Fibroblast of lung (primary cell): ENCODE measurements around the gene TTF1. TPM values are rescaled to one million over a fixed set of nuclear protein-coding genes. Genes with fewer than 3 reads are reported as not detected.

Experiments used
- DNase-seq, 2 donors: peaks; one replicate each; pipeline versions ENCODE4 v3.0.0 to v3.0.0-alpha.2; 2010; ENCODE audit warnings: low read depth in 2 of 2
- H2AFZ ChIP-seq: 2 replicates; pipeline ENCODE4 v1.5.1; 2012; ENCODE audit warnings: low read length, control low read depth, inconsistent platforms
- H3K27ac ChIP-seq: 2 replicates; pipeline ENCODE4 v1.5.1; 2011; ENCODE audit warnings: low read length, control low read depth; ENCODE audit not compliant: insufficient read depth
- H3K27me3 ChIP-seq: 2 replicates; pipeline ENCODE4 v1.5.1; 2011; ENCODE audit warnings: mild to moderate bottlenecking, low read length; ENCODE audit not compliant: control insufficient read depth, insufficient read depth
- H3K36me3 ChIP-seq: 2 replicates; pipeline ENCODE4 v1.5.1; 2011; ENCODE audit warnings: low read length; ENCODE audit not compliant: control insufficient read depth, insufficient read depth
- H3K4me1 ChIP-seq: 2 replicates; pipeline ENCODE4 v1.5.1; 2011; ENCODE audit warnings: low read length; ENCODE audit not compliant: control insufficient read depth, insufficient read depth; ENCODE audit errors: extremely low read depth
- H3K4me2 ChIP-seq: 2 replicates; pipeline ENCODE4 v1.5.1; 2011; ENCODE audit warnings: low read length, control low read depth; ENCODE audit not compliant: insufficient read depth; ENCODE audit errors: extremely low read depth
- H3K4me3 ChIP-seq, 4 experiments: fragments of 200-600 bp in 1 of 4; sonication (generic) in 1 of 4; replicated peaks in 1 of 4; 2 replicates each; pipeline ENCODE4 v1.5.1; 2011 to 2016; ENCODE audit warnings: low read length in 4 of 4, low read depth in 3 of 4, mild to moderate bottlenecking in 3 of 4, control low read depth in 2 of 4, inconsistent platforms in 1 of 4, mixed read lengths in 1 of 4; ENCODE audit not compliant: insufficient read depth in 1 of 4; ENCODE audit errors: control extremely low read depth in 1 of 4
- H3K79me2 ChIP-seq: 2 replicates; pipeline ENCODE4 v1.5.1; 2012; ENCODE audit warnings: mild to moderate bottlenecking, low read length, inconsistent platforms; ENCODE audit not compliant: control insufficient read depth, insufficient read depth
- H3K9ac ChIP-seq: 2 replicates; pipeline ENCODE4 v1.5.1; 2011; ENCODE audit warnings: mild to moderate bottlenecking, low read length, control low read depth; ENCODE audit not compliant: insufficient read depth
- H3K9me3 ChIP-seq: 2 replicates; pipeline ENCODE4 v1.5.1; 2012; ENCODE audit warnings: low read depth, low read length; ENCODE audit not compliant: control insufficient read depth, insufficient read depth
- H4K20me1 ChIP-seq: 2 replicates; pipeline ENCODE4 v1.5.1; 2011; ENCODE audit warnings: low read length; ENCODE audit not compliant: control insufficient read depth, insufficient read depth; ENCODE audit errors: extremely low read depth
- CTCF ChIP-seq, 2 donors: IDR thresholded peaks in 1 of 2; conservative IDR thresholded peaks in 1 of 2; 1 replicate in 1 of 2; 2 replicates in 1 of 2; pipeline ENCODE4 v1.5.1; 2011 to 2012; ENCODE audit warnings: low read length in 2 of 2, control low read depth in 1 of 2, inconsistent platforms in 1 of 2, low read depth in 1 of 2, mild to moderate bottlenecking in 1 of 2
- EZH2 ChIP-seq: IDR thresholded peaks from 2 replicates; pipeline ENCODE4 v1.5.1; 2012; ENCODE audit warnings: low read length, control low read depth, mild to moderate bottlenecking; ENCODE audit errors: missing control alignments
- polyA plus RNA-seq, 2 donors: library from polyadenylated mRNA; depleted of rRNA in 1 of 2; stranded (reverse) in 1 of 2; unstranded in 1 of 2; fragments of >200 nt; gene quantifications; 2 replicates each; pipeline ENCODE4 v1.2.1, GENCODE V29; 2011 to 2012; ENCODE audit warnings: missing spikeins in 1 of 2
- total RNA-seq: library from RNA; depleted of rRNA; stranded (reverse); fragments of >200 nt; gene quantifications from 2 replicates; pipeline ENCODE4 v1.2.1, GENCODE V29; 2014

TTF1 gene
- total and polyA plus RNA-seq, 2 donors (not counting 1 experiment from before 2014, with no cell fraction given), result 6.9 to 11.6 TPM

DNA sequence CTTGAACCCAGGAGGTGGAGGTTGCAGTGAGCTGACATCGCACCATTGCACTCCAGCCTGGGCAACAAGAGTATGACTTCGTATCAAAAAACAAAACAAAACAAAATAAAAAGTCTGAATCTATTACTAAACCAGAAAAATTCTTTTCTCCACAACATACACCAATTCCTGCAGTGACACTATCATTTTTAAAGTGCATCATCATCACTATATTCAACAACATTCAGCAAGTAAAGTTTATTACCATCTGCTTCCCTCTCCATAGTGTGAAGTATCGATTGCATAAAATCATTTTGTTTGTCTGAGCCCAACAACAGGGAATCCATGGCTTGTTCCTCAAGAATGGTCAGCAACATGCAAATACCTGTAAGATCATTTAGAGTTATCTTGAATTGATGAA lies 72.3 kb downstream of the TTF1 start:
- Histone ChIP-seq H3K9ac (no peak overlapping the region), H3K9me3 (no peaks in the 10 kb centered on the region), H3K36me3 (peaks cover 18% of the 10 kb centered on the region), H3K4me2 (no peak overlapping the region), H3K79me2 (no peaks in the 10 kb centered on the region), H3K4me1 (no peaks in the 10 kb centered on the region), H4K20me1 (no peaks in the 10 kb centered on the region), H2AFZ (no peak overlapping the region), H3K27ac (no peak overlapping the region), H3K27me3 (no peaks in the 10 kb centered on the region), H3K4me3 (no peak overlapping the region)
- TF ChIP-seq EZH2, result no peak
- TF ChIP-seq CTCF (conservative IDR thresholded peaks at IDR 0.05 in 1 of 2, IDR thresholded peaks at IDR 0.05 in 1 of 2; ENCODE audit: low read depth in 1 of 2, low read length in 2 of 2), result no peak
- no peak for DNase-seq

- Histone ChIP-seq H3K27me3 (no peaks in the 10 kb centered on the region), H3K4me1 (no peaks in the 10 kb centered on the region), H3K9me3 (no peaks in the 10 kb centered on the region), H3K79me2 (no peaks in the 10 kb centered on the region), H3K36me3 (peaks cover 18% of the 10 kb centered on the region), H3K27ac (no peak overlapping the region), H3K9ac (no peak overlapping the region), H3K4me3 (no peak overlapping the region), H2AFZ (no peak overlapping the region), H3K4me2 (no peak overlapping the region), H4K20me1 (no peaks in the 10 kb centered on the region)
- no peak for TF ChIP-seq EZH2
- no peak for TF ChIP-seq CTCF (conservative IDR thresholded peaks at IDR 0.05 in 1 of 2, IDR thresholded peaks at IDR 0.05 in 1 of 2; ENCODE audit: low read depth in 1 of 2, low read length in 2 of 2)
- no peak for DNase-seq
These were observed 73.1 kb downstream of the TTF1 start for GRCh38 chr9:132333556-132333955.

DNA sequence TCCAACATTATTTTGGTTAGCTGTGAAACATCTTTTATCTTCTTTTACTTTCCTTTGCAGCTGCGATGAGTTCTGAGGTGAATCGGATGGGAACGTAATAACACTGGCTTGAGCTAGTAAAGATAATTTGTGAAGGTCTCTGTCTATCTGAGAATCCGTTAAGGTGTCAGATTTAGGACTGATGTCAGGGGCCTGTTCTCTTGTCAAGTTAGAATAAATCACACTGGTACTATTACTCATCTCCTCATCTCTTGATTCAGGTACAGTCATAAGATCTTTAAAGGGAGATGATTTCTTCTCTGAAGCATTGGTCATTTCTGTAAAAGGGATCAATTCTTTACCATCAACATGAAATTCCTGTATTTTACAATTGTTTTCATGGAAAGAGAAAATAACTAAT lies 78.1 kb downstream of the TTF1 start:
- no peak overlapping the region for H2AFZ ChIP-seq
- no peak for TF ChIP-seq EZH2
- TF ChIP-seq CTCF (conservative IDR thresholded peaks at IDR 0.05 in 1 of 2, IDR thresholded peaks at IDR 0.05 in 1 of 2; ENCODE audit: low read depth in 1 of 2, low read length in 2 of 2), result no peak
- H3K4me3 ChIP-seq, result no peak overlapping the region
- no peak for DNase-seq
- H3K4me2 ChIP-seq, result no peak overlapping the region
- H3K4me1 ChIP-seq, result no peaks in the 10 kb centered on the region
- H3K79me2 ChIP-seq, result peaks cover 5% of the 10 kb centered on the region
- no peak overlapping the region for H3K27ac ChIP-seq
- H3K27me3 ChIP-seq, result no peaks in the 10 kb centered on the region
- H3K36me3 ChIP-seq, result peaks cover 23% of the 10 kb centered on the region
- no peak overlapping the region for H3K9ac ChIP-seq
- no peaks in the 10 kb centered on the region for H3K9me3 ChIP-seq
- H4K20me1 ChIP-seq, result no peaks in the 10 kb centered on the region
